H1 (cell line): ENCODE measurements around the gene ELFN1. TPM values are rescaled to one million over a fixed set of nuclear protein-coding genes. Genes with fewer than 3 reads are reported as not detected.

ENCODE experiments used
- CTCF ChIA-PET: fragments of 300-600 bp; sonication (Branson Sonifier 250); formaldehyde crosslinking; loops from one replicate; lab custom pipeline; 2021; ENCODE audit not compliant: partially characterized antibody; lab: Charles Lee
- POLR2A ChIA-PET: fragments of 300-600 bp; sonication (Branson Sonifier 250); formaldehyde crosslinking; loops from one replicate; lab custom pipeline; 2021; ENCODE audit warnings: inconsistent platforms; ENCODE audit not compliant: partially characterized antibody; lab: Charles Lee
- DNase-seq, 2 experiments: peaks; one replicate each; pipeline versions ENCODE4 v3.0.0 to v3.0.0-alpha.2; 2010 to 2022; ENCODE audit warnings: low spot score in 2 of 2, low read depth in 1 of 2, mixed read lengths in 1 of 2
- FAIRE-seq: peaks from 2 replicates; lab custom pipeline; 2011; peaks lifted over from hg19 to GRCh38; lab: Jason Lieb, UNC
- H2AFZ ChIP-seq: 2 replicates; pipeline ENCODE4 v1.8.1; 2012; ENCODE audit warnings: low read length, inconsistent platforms
- H2AK5ac ChIP-seq: 2 replicates; pipeline ENCODE4 v1.6.1; 2013; ENCODE audit warnings: low read depth, low read length
- H2BK120ac ChIP-seq: replicated peaks from 2 replicates; pipeline ENCODE3; 2013; ENCODE audit warnings: low read depth, low read length, inconsistent platforms
- H2BK12ac ChIP-seq: 2 replicates; pipeline ENCODE4 v1.6.1; 2013; ENCODE audit warnings: low read depth, low read length
- H2BK15ac ChIP-seq: 2 replicates; pipeline ENCODE4 v1.6.1; 2013; ENCODE audit warnings: low read length
- H2BK20ac ChIP-seq: 2 replicates; pipeline ENCODE4 v1.6.1; 2013; ENCODE audit warnings: low read length
- H2BK5ac ChIP-seq: 2 replicates; pipeline ENCODE4 v1.6.1; 2013; ENCODE audit warnings: low read depth, low read length
- H3K14ac ChIP-seq: 2 replicates; pipeline ENCODE4 v1.6.1; 2013; ENCODE audit warnings: inconsistent platforms; ENCODE audit not compliant: insufficient read length
- H3K18ac ChIP-seq: 2 replicates; pipeline ENCODE4 v1.6.1; 2013; ENCODE audit warnings: low read length; ENCODE audit errors: extremely low read depth
- H3K23ac ChIP-seq: 2 replicates; pipeline ENCODE4 v1.6.1; 2013; ENCODE audit warnings: inconsistent platforms; ENCODE audit not compliant: insufficient read length
- H3K23me2 ChIP-seq: 2 replicates; pipeline ENCODE4 v1.6.1; 2013; ENCODE audit warnings: low read depth, low read length
- H3K27ac ChIP-seq: 2 replicates; pipeline ENCODE4 v1.6.1; 2011; ENCODE audit warnings: low read depth, low read length, inconsistent platforms
- H3K27me3 ChIP-seq, 4 experiments: replicated peaks in 1 of 4; 1 replicate in 1 of 4; 2 replicates in 3 of 4; pipeline versions ENCODE4 v1.6.1 to v1.8.1; 2011 to 2013; ENCODE audit warnings: low read length in 3 of 4, mild to moderate bottlenecking in 3 of 4, inconsistent platforms in 2 of 4, mixed read lengths in 2 of 4, moderate library complexity in 1 of 4; ENCODE audit not compliant: control insufficient read depth in 3 of 4, insufficient read depth in 3 of 4; ENCODE audit errors: extremely low read depth in 1 of 4
- H3K36me3 ChIP-seq, 4 experiments: 2 replicates each; pipeline versions ENCODE4 v1.6.1 to v1.8.1; 2011 to 2013; ENCODE audit warnings: mild to moderate bottlenecking in 4 of 4, low read length in 3 of 4, moderate library complexity in 2 of 4, control low read depth in 1 of 4, inconsistent platforms in 1 of 4; ENCODE audit not compliant: insufficient read depth in 4 of 4, control insufficient read depth in 2 of 4
- H3K4ac ChIP-seq: replicated peaks from 2 replicates; pipeline ENCODE3; 2013; ENCODE audit warnings: low read length, low read depth, mixed read lengths, inconsistent platforms; ENCODE audit not compliant: insufficient read length
- H3K4me1 ChIP-seq, 4 experiments: replicated peaks in 1 of 4; 1 replicate in 1 of 4; 2 replicates in 3 of 4; pipeline versions ENCODE4 v1.6.1 to v1.8.1; 2011 to 2013; ENCODE audit warnings: low read length in 3 of 4, inconsistent platforms in 2 of 4, mixed read lengths in 1 of 4; ENCODE audit not compliant: insufficient read depth in 4 of 4, control insufficient read depth in 3 of 4
- H3K4me2 ChIP-seq, 2 experiments: 2 replicates each; pipeline versions ENCODE4 v1.6.1 to v1.8.1; 2011 to 2013; ENCODE audit warnings: low read depth in 2 of 2, low read length in 2 of 2, control low read depth in 1 of 2, inconsistent platforms in 1 of 2, mild to moderate bottlenecking in 1 of 2; ENCODE audit not compliant: insufficient read depth in 1 of 2
- H3K4me3 ChIP-seq, 4 experiments: fragments of 200-600, 300-600 bp in 1 of 4; sonication (generic), shearing (Covaris generic), sonication (Bioruptor Twin) in 1 of 4; 2 replicates each; pipeline versions ENCODE4 v1.5.1 to v1.8.1; 2011 to 2016; ENCODE audit warnings: low read length in 4 of 4, low read depth in 3 of 4, control low read depth in 2 of 4, inconsistent platforms in 2 of 4, mild to moderate bottlenecking in 2 of 4, mixed read lengths in 1 of 4, moderate library complexity in 1 of 4; ENCODE audit not compliant: insufficient read depth in 2 of 4; ENCODE audit errors: extremely low read depth in 1 of 4
- H3K56ac ChIP-seq: replicated peaks from 2 replicates; pipeline ENCODE3; 2013; ENCODE audit warnings: low read depth, mild to moderate bottlenecking, mixed read lengths, low read length, inconsistent platforms; ENCODE audit not compliant: insufficient read length
- H3K79me1 ChIP-seq: 2 replicates; pipeline ENCODE4 v1.6.1; 2013; ENCODE audit warnings: low read depth, low read length, control low read depth
- H3K79me2 ChIP-seq, 2 experiments: 2 replicates each; pipeline versions ENCODE4 v1.6.1 to v1.8.1; 2012 to 2013; ENCODE audit warnings: low read length in 2 of 2, mild to moderate bottlenecking in 2 of 2, inconsistent platforms in 1 of 2; ENCODE audit not compliant: insufficient read depth in 2 of 2, control insufficient read depth in 1 of 2
- H3K9ac ChIP-seq, 4 experiments: replicated peaks in 1 of 4; 1 replicate in 1 of 4; 2 replicates in 3 of 4; pipeline versions ENCODE4 v1.6.1 to v1.8.1; 2011 to 2013; ENCODE audit warnings: low read depth in 3 of 4, low read length in 3 of 4, control low read depth in 2 of 4, mild to moderate bottlenecking in 2 of 4, moderate library complexity in 2 of 4, inconsistent platforms in 1 of 4; ENCODE audit errors: extremely low read depth in 1 of 4
- H3K9me3 ChIP-seq, 2 experiments: 2 replicates each; pipeline versions ENCODE4 v1.6.1 to v1.8.1; 2012 to 2013; ENCODE audit warnings: mild to moderate bottlenecking in 2 of 2, moderate library complexity in 2 of 2, control low read depth in 1 of 2, inconsistent platforms in 1 of 2, low read depth in 1 of 2, low read length in 1 of 2, mixed read lengths in 1 of 2; ENCODE audit not compliant: insufficient read depth in 2 of 2
- H4K20me1 ChIP-seq, 2 experiments: replicated peaks in 1 of 2; 2 replicates each; pipeline versions ENCODE3 to v1.8.1; 2011 to 2013; ENCODE audit warnings: inconsistent platforms in 2 of 2, low read length in 2 of 2, mild to moderate bottlenecking in 1 of 2; ENCODE audit not compliant: insufficient read depth in 2 of 2, control insufficient read depth in 1 of 2
- H4K5ac ChIP-seq: 2 replicates; pipeline ENCODE4 v1.6.1; 2013; ENCODE audit warnings: low read length, low read depth, mixed read lengths, inconsistent platforms; ENCODE audit not compliant: insufficient read length
- H4K8ac ChIP-seq: 2 replicates; pipeline ENCODE4 v1.8.0; 2013; ENCODE audit warnings: mild to moderate bottlenecking, moderate library complexity, low read length, inconsistent platforms; ENCODE audit not compliant: insufficient read depth; ENCODE audit errors: extremely low read depth
- H4K91ac ChIP-seq: replicated peaks from 2 replicates; pipeline ENCODE3; 2013; ENCODE audit warnings: low read length, mixed read lengths, inconsistent platforms; ENCODE audit not compliant: insufficient read length
- EGR1 ChIP-seq: IDR thresholded peaks from 2 replicates; pipeline ENCODE4 v1.6.1; 2011; ENCODE audit warnings: low read depth, low read length, borderline replicate concordance
- RAD21 ChIP-seq, 2 experiments: IDR thresholded peaks in 1 of 2; conservative IDR thresholded peaks in 1 of 2; 2 replicates each; pipeline ENCODE4 v1.6.1; 2011; ENCODE audit warnings: low read depth in 2 of 2, low read length in 2 of 2, improper control_type of control experiment in 1 of 2, inconsistent platforms in 1 of 2, mild to moderate bottlenecking in 1 of 2, moderate library complexity in 1 of 2
- RBBP5 ChIP-seq: IDR thresholded peaks from 2 replicates; pipeline ENCODE4 v1.7.1; 2012; ENCODE audit warnings: low read depth, mild to moderate bottlenecking, inconsistent platforms, low read length, moderate library complexity, borderline replicate concordance
- RXRA ChIP-seq: IDR thresholded peaks from 2 replicates; pipeline ENCODE4 v1.6.1; 2011; ENCODE audit warnings: low read depth, mild to moderate bottlenecking, low read length, moderate library complexity; ENCODE audit not compliant: insufficient read depth
- SIN3A ChIP-seq, 2 experiments: IDR thresholded peaks in 1 of 2; conservative IDR thresholded peaks in 1 of 2; 2 replicates each; pipeline ENCODE4 v1.6.1; 2011 to 2012; ENCODE audit warnings: low read length in 2 of 2, improper control_type of control experiment in 1 of 2, low read depth in 1 of 2, mild to moderate bottlenecking in 1 of 2
- WGBS, 2 experiments: shearing (Covaris generic) in 1 of 2; methylation state at CpG; one replicate each; pipeline versions ENCODE4 v1.1.6 to v1.1.7; 2013 to 2015; ENCODE audit warnings: low lambda C conversion rate in 2 of 2, mixed read lengths in 2 of 2, inconsistent platforms in 1 of 2, low coverage in 1 of 2, missing lambda C conversion rate in 1 of 2; ENCODE audit not compliant: insufficient replicate concordance in 2 of 2, insufficient coverage in 1 of 2, insufficient read length in 1 of 2; ENCODE audit errors: extremely low coverage in 1 of 2, missing lambda C conversion rate in 1 of 2; 5-methylcytosine and 5-hydroxymethylcytosine counted together
- polyA plus RNA-seq, 7 experiments: library from polyadenylated mRNA; depleted of rRNA in 3 of 7; stranded (reverse) in 5 of 7; unstranded in 2 of 7; fragments of >200 nt in 5 of 7; fragments of 200-250 nt in 2 of 7; gene quantifications; 1 replicate in 5 of 7; 2 replicates in 1 of 7; 4 replicates in 1 of 7; pipeline versions ENCODE4 v1.2.1 to v1.2.3, GENCODE V29; 2011 to 2013; ENCODE audit warnings: missing spikeins in 2 of 7, mixed read lengths in 2 of 7
- total RNA-seq: library from RNA; stranded (reverse); fragmentation: NEBNext Ultra II Directional; extraction: Animal tissue kit (Norgen Biotek cat#: 25700); gene quantifications from 2 replicates; pipeline ENCODE4 v1.2.1, GENCODE V29; 2021

Gene ELFN1
- total and polyA plus RNA-seq, 2 of the 8 experiments (the other 6 are each of a cell fraction or from before 2014, with no cell fraction given): 2.0 to 4.5 TPM

GRCh38 chr7:1738956-1739355, 68.9 kb downstream of the ELFN1 start:
- no peak overlapping the region for H3K14ac ChIP-seq
- no peak overlapping the region for H3K27ac ChIP-seq
- no peak overlapping the region for H2BK15ac ChIP-seq
- no peak overlapping the region for H3K56ac ChIP-seq
- no peak overlapping the region for H2BK120ac ChIP-seq
- WGBS, 2 experiments: 92% methylated on average over 17 of the region's 19 CpGs; no CpG with 5 or more reads in 1 of the 2 experiments
- no peak overlapping the region; a peak in 1 of 7 replicates for H3K9ac ChIP-seq
- POLR2A ChIA-PET: no interaction called here
- TF ChIP-seq SIN3A (conservative IDR thresholded peaks at IDR 0.05 in 1 of 2, IDR thresholded peaks at IDR 0.05 in 1 of 2; ENCODE audit: low read depth in 1 of 2, low read length in 2 of 2) (no peak), EGR1 (no peak), RXRA (no peak), RAD21 (IDR thresholded peaks at IDR 0.05 in 1 of 2, conservative IDR thresholded peaks at IDR 0.05 in 1 of 2; ENCODE audit: low read depth in 2 of 2, low read length in 2 of 2) (no peak), RBBP5 (no peak)
- H4K8ac ChIP-seq: no peak overlapping the region
- no peak overlapping the region for H3K4me3 ChIP-seq
- H3K79me2 ChIP-seq: no peaks in the 10 kb centered on the region
- no peak overlapping the region for H3K4ac ChIP-seq
- H3K23ac ChIP-seq: no peak overlapping the region
- no peak overlapping the region for H2AK5ac ChIP-seq
- no peaks in the 10 kb centered on the region for H3K23me2 ChIP-seq
- H4K20me1 ChIP-seq: no peaks in the 10 kb centered on the region
- no peak overlapping the region for H3K18ac ChIP-seq
- no peak for FAIRE-seq
- no peak overlapping the region for H2AFZ ChIP-seq
- CTCF ChIA-PET: interaction anchor here (0.8 to 1.8 kb wide), 2 partner anchors 19 to 29 kb away, joined by 3 to 9 read pairs; no protein-coding TSS in a partner anchor
- no peaks in the 10 kb centered on the region for H3K36me3 ChIP-seq
- H2BK20ac ChIP-seq: no peak overlapping the region
- no peaks in the 10 kb centered on the region for H3K9me3 ChIP-seq
- no peaks in the 10 kb centered on the region; a peak in 1 of 7 replicates for H3K27me3 ChIP-seq
- no peak overlapping the region for H4K91ac ChIP-seq
- H3K4me2 ChIP-seq: no peak overlapping the region
- H2BK5ac ChIP-seq: no peak overlapping the region
- peaks cover 0 to 3% (median 0%) of the 10 kb centered on the region in 4 experiments; a peak in 3 of 7 replicates for H3K4me1 ChIP-seq
- no peak for DNase-seq
- H4K5ac ChIP-seq: no peak overlapping the region
- no peak overlapping the region for H2BK12ac ChIP-seq
- H3K79me1 ChIP-seq: no peaks in the 10 kb centered on the region
